Adipose tissue (tissue), 3 donors: Measurements from ENCODE around the gene SPRR1A. TPM values are rescaled to one million over a fixed set of nuclear protein-coding genes. Genes with fewer than 3 reads are reported as not detected.

ENCODE experiments used
- H3K27ac ChIP-seq: one replicate; pipeline ENCODE4 v1.5.1; 2013; ENCODE audit warnings: low read depth, low read length
- WGBS, 3 donors: extraction: QIAGEN DNeasy Blood & Tissue Kit; methylation state at CpG; one replicate each; pipeline ENCODE4 v1.1.7; 2013; 5-methylcytosine and 5-hydroxymethylcytosine counted together
- polyA plus RNA-seq, 3 donors: library from polyadenylated mRNA; stranded (reverse); fragments of 200-250 nt; gene quantifications; one replicate each; pipeline ENCODE4 v1.2.3, GENCODE V29; 2013
- donor health status: healthy with polysubstance abuse.
- donor health status: Bipolar disorder and iron deficiency.
- donor health status: healthy.

Gene SPRR1A
- polyA plus RNA-seq, 3 donors, result 9.5 TPM; not detected in 2

- no peak overlapping the region for H3K27ac ChIP-seq
- WGBS, 3 donors, result 57 to 68% (median 59%) methylated on average over 2 of the region's 2 CpGs
Measured at GRCh38 chr1:152968248-152968647, 15.6 kb upstream of the SPRR1A start.

- WGBS, 3 donors, result 74 to 88% (median 76%) methylated on average over 2 of the region's 2 CpGs
- no peak overlapping the region for H3K27ac ChIP-seq
Measured at GRCh38 chr1:152969036-152969435, 14.8 kb upstream of the SPRR1A start.

GRCh38 chr1:152970495-152970894, 13.4 kb upstream of the SPRR1A start, which contains the start of gene SPRR4:
Gene SPRR4, plus strand, starts transcription at chr1:152970648. Its CDS starts 1,243 bp downstream, at chr1:152971891.
- WGBS, 3 donors, result 85 to 90% (median 88%) methylated on average over 6 of the region's 6 CpGs
- no peak within 1 kb of the TSS for H3K27ac ChIP-seq

- WGBS, 3 donors, result 77 to 80% (median 80%) methylated on average over 4 of the region's 4 CpGs
- H3K27ac ChIP-seq, result no peak overlapping the region
Measured at GRCh38 chr1:152972196-152972886, 11.5 kb upstream of the SPRR1A start.

- WGBS, 3 donors, result 64 to 75% (median 74%) methylated on average over 1 of the region's 1 CpG
- no peak overlapping the region for H3K27ac ChIP-seq
Measured at GRCh38 chr1:152976688-152977087, 7.2 kb upstream of the SPRR1A start.

- H3K27ac ChIP-seq, result no peak overlapping the region
Measured at GRCh38 chr1:152977614-152978013, 6.3 kb upstream of the SPRR1A start.

GRCh38 chr1:152980676-152981075, 3.2 kb upstream of the SPRR1A start:
- 63 to 79% (median 74%) methylated on average over 1 of the region's 1 CpG for WGBS, 3 donors
- no peak overlapping the region for H3K27ac ChIP-seq

- H3K27ac ChIP-seq, result no peak overlapping the region
- 77 to 85% (median 80%) methylated on average over 6 of the region's 6 CpGs for WGBS, 3 donors
Measured at GRCh38 chr1:152981146-152981871, 2.6 kb upstream of the SPRR1A start.

- H3K27ac ChIP-seq, result no peak overlapping the region
- 82 to 85% (median 83%) methylated on average over 4 of the region's 4 CpGs for WGBS, 3 donors
Measured at GRCh38 chr1:152982076-152982475, 1.8 kb upstream of the SPRR1A start.

GRCh38 chr1:152983234-152983633, 647 bp upstream of the SPRR1A start:
- H3K27ac ChIP-seq, result no peak overlapping the region

GRCh38 chr1:152986578-152986977, 2.7 kb downstream of the SPRR1A start:
- H3K27ac ChIP-seq, result no peak overlapping the region
- 77 to 88% (median 86%) methylated on average over 2 of the region's 2 CpGs for whole genome bisulfite sequencing, 3 donors

GRCh38 chr1:152993186-152993585, 9.3 kb downstream of the SPRR1A start:
- WGBS, 3 donors, result 72 to 80% (median 76%) methylated on average over 6 of the region's 6 CpGs
- no peak overlapping the region for H3K27ac ChIP-seq

GRCh38 chr1:152995842-152996241, 12.0 kb downstream of the SPRR1A start:
- 0 to 73% (median 46%) methylated on average over 1 of the region's 1 CpG for whole genome bisulfite sequencing, 3 donors
- no peak overlapping the region for H3K27ac ChIP-seq

GRCh38 chr1:152996633-152997400, 12.9 kb downstream of the SPRR1A start:
- H3K27ac ChIP-seq, result no peak overlapping the region
- WGBS, 3 donors, result 24 to 38% (median 29%) methylated on average over 5 of the region's 5 CpGs

GRCh38 chr1:152997901-152998300, 14.0 kb downstream of the SPRR1A start:
- H3K27ac ChIP-seq, result no peak overlapping the region
- WGBS, 3 donors, result 34 to 52% (median 40%) methylated on average over 7 of the region's 7 CpGs

GRCh38 chr1:152998476-152998875, 14.6 kb downstream of the SPRR1A start:
- no peak overlapping the region for H3K27ac ChIP-seq
- 78 to 93% (median 78%) methylated on average over 4 of the region's 4 CpGs for WGBS, 3 donors

- WGBS, 3 donors, result 75 to 77% (median 76%) methylated on average over 6 of the region's 6 CpGs
Measured at GRCh38 chr1:152999818-153000217, 15.9 kb downstream of the SPRR1A start.

GRCh38 chr1:153000294-153000693, 16.4 kb downstream of the SPRR1A start:
- no peak overlapping the region for H3K27ac ChIP-seq
- 96 to 100% (median 100%) methylated on average over 1 of the region's 1 CpG for WGBS, 3 donors

More at GRCh38 chr1:152999818-153000217, 15.9 kb downstream of the SPRR1A start:
- no peak overlapping the region for H3K27ac ChIP-seq

- no peak within 1 kb of the TSS for H3K27ac ChIP-seq
- WGBS, 3 donors, result 67 to 77% (median 73%) methylated on average over 2 of the region's 2 CpGs
Measured at GRCh38 chr1:153001382-153001781, 17.5 kb downstream of the SPRR1A start, which contains the start of gene SPRR3. Gene SPRR3, plus strand, starts transcription at chr1:153001749. Its CDS starts 1,272 bp downstream, at chr1:153003021.
